Measurements from ENCODE around the gene FHL1.

FHL1 gene

GRCh38 chrX:136219893-136220292 lies 72.6 kb downstream of the FHL1 start:
- no peak overlapping the region for H4K12ac ChIP-seq (ENCODE audit: low read depth, low read length)
- WGBS (ENCODE audit: extremely low coverage, insufficient coverage, insufficient read length) = no CpG with 5 or more reads among the region's 5 CpGs
- H3K27ac ChIP-seq (ENCODE audit: low read depth, low read length) = no peak overlapping the region

GRCh38 chrX:136220540-136220939 lies 73.2 kb downstream of the FHL1 start:
- Histone ChIP-seq H3K18ac (ENCODE audit: low read length) (no peak overlapping the region), H3K27ac (ENCODE audit: low read depth, low read length) (no peak overlapping the region), H2BK120ac (ENCODE audit: insufficient read depth, low read length, poor library complexity) (no peak overlapping the region), H3K4me1 (ENCODE audit: control insufficient read depth in 1 of 2, insufficient read depth in 2 of 2, low read length in 2 of 2) (peaks cover 0 to 2% of the 10 kb centered on the region in 2 experiments), H2BK5ac (ENCODE audit: low read depth, low read length, poor library complexity) (no peak overlapping the region), H3K36me3 (ENCODE audit: control insufficient read depth in 1 of 2, insufficient read depth in 2 of 2, low read length in 2 of 2) (peaks cover 0 to 1% of the 10 kb centered on the region in 2 experiments), H3K27me3 (ENCODE audit: insufficient read depth, low read length) (no peaks in the 10 kb centered on the region), H4K12ac (ENCODE audit: low read depth, low read length) (no peak overlapping the region), H3K4me3 (ENCODE audit: low read depth, low read length) (no peak overlapping the region), H4K91ac (ENCODE audit: low read depth, low read length) (no peak overlapping the region), H3K79me1 (ENCODE audit: low read length) (no peaks in the 10 kb centered on the region), H3K9me3 (ENCODE audit: insufficient read depth, low read depth, low read length) (no peaks in the 10 kb centered on the region), H3K4me2 (ENCODE audit: low read length) (no peak overlapping the region), H3K79me2 (ENCODE audit: control insufficient read depth, insufficient read depth, low read length, poor library complexity) (no peaks in the 10 kb centered on the region), H2AK5ac (ENCODE audit: low read length) (no peak overlapping the region), H3K4ac (ENCODE audit: low read depth, low read length) (no peak overlapping the region), H3K14ac (ENCODE audit: low read length) (no peak overlapping the region), H2BK12ac (ENCODE audit: low read length) (no peak overlapping the region), H3K23ac (ENCODE audit: low read length) (no peak overlapping the region), H4K8ac (ENCODE audit: low read depth, low read length) (no peak overlapping the region), H3K9ac (ENCODE audit: low read length) (no peak overlapping the region), H2AFZ (ENCODE audit: insufficient read depth, low read length, poor library complexity) (no peak overlapping the region)
- WGBS (ENCODE audit: extremely low coverage, insufficient coverage, insufficient read length) = no CpG with 5 or more reads among the region's 4 CpGs
- DNase-seq = peak in 1 of 2 donors; percentile 33

More at GRCh38 chrX:136219893-136220292, 72.6 kb downstream of the FHL1 start:
- H2BK120ac ChIP-seq (ENCODE audit: insufficient read depth, low read length, poor library complexity) = no peak overlapping the region
- H3K18ac ChIP-seq (ENCODE audit: low read length) = no peak overlapping the region
- no peak overlapping the region for H2BK12ac ChIP-seq (ENCODE audit: low read length)
- no peak overlapping the region for H3K4me3 ChIP-seq (ENCODE audit: low read depth, low read length)
- H3K27me3 ChIP-seq (ENCODE audit: insufficient read depth, low read length) = no peaks in the 10 kb centered on the region
- no peaks in the 10 kb centered on the region for H3K79me2 ChIP-seq (ENCODE audit: control insufficient read depth, insufficient read depth, low read length, poor library complexity)
- no peak overlapping the region for H3K4me2 ChIP-seq (ENCODE audit: low read length)
- DNase-seq = peak; percentile 11 to 50
- H3K9me3 ChIP-seq (ENCODE audit: insufficient read depth, low read depth, low read length) = no peaks in the 10 kb centered on the region
- H2BK5ac ChIP-seq (ENCODE audit: low read depth, low read length, poor library complexity) = no peak overlapping the region
- no peak overlapping the region for H3K4ac ChIP-seq (ENCODE audit: low read depth, low read length)
- H4K8ac ChIP-seq (ENCODE audit: low read depth, low read length) = no peak overlapping the region
- no peak overlapping the region for H3K9ac ChIP-seq (ENCODE audit: low read length)
- H3K4me1 ChIP-seq (ENCODE audit: control insufficient read depth in 1 of 2, insufficient read depth in 2 of 2, low read length in 2 of 2) = peaks cover 3 to 6% of the 10 kb centered on the region in 2 experiments
- H3K14ac ChIP-seq (ENCODE audit: low read length) = no peak overlapping the region
- H2AFZ ChIP-seq (ENCODE audit: insufficient read depth, low read length, poor library complexity) = no peak overlapping the region
- no peak overlapping the region for H3K23ac ChIP-seq (ENCODE audit: low read length)
- no peak overlapping the region for H4K91ac ChIP-seq (ENCODE audit: low read depth, low read length)
- no peak overlapping the region for H2AK5ac ChIP-seq (ENCODE audit: low read length)
- no peaks in the 10 kb centered on the region for H3K79me1 ChIP-seq (ENCODE audit: low read length)
- H3K36me3 ChIP-seq (ENCODE audit: control insufficient read depth in 1 of 2, insufficient read depth in 2 of 2, low read length in 2 of 2) = no peaks in the 10 kb centered on the region

GRCh38 chrX:136220951-136221350 lies 73.6 kb downstream of the FHL1 start:
- H3K14ac ChIP-seq (ENCODE audit: low read length) = no peak overlapping the region
- no peak for DNase-seq
- H3K9me3 ChIP-seq (ENCODE audit: insufficient read depth, low read depth, low read length) = no peaks in the 10 kb centered on the region
- H2AFZ ChIP-seq (ENCODE audit: insufficient read depth, low read length, poor library complexity) = no peak overlapping the region
- H2BK5ac ChIP-seq (ENCODE audit: low read depth, low read length, poor library complexity) = no peak overlapping the region
- H3K18ac ChIP-seq (ENCODE audit: low read length) = no peak overlapping the region
- no peak overlapping the region for H4K12ac ChIP-seq (ENCODE audit: low read depth, low read length)
- no peak overlapping the region for H4K8ac ChIP-seq (ENCODE audit: low read depth, low read length)
- WGBS (ENCODE audit: extremely low coverage, insufficient coverage, insufficient read length) = no CpG with 5 or more reads among the region's 3 CpGs
- no peaks in the 10 kb centered on the region for H3K27me3 ChIP-seq (ENCODE audit: insufficient read depth, low read length)
- no peaks in the 10 kb centered on the region for H3K79me2 ChIP-seq (ENCODE audit: control insufficient read depth, insufficient read depth, low read length, poor library complexity)
- no peak overlapping the region for H2BK12ac ChIP-seq (ENCODE audit: low read length)
- H3K4me2 ChIP-seq (ENCODE audit: low read length) = no peak overlapping the region
- H3K4ac ChIP-seq (ENCODE audit: low read depth, low read length) = no peak overlapping the region
- H3K23ac ChIP-seq (ENCODE audit: low read length) = no peak overlapping the region
- H3K4me3 ChIP-seq (ENCODE audit: low read depth, low read length) = no peak overlapping the region
- no peak overlapping the region for H3K27ac ChIP-seq (ENCODE audit: low read depth, low read length)
- H2AK5ac ChIP-seq (ENCODE audit: low read length) = no peak overlapping the region
- no peak overlapping the region for H3K9ac ChIP-seq (ENCODE audit: low read length)
- H3K36me3 ChIP-seq (ENCODE audit: control insufficient read depth in 1 of 2, insufficient read depth in 2 of 2, low read length in 2 of 2) = peaks cover 0 to 1% of the 10 kb centered on the region in 2 experiments
- peaks cover 0 to 2% of the 10 kb centered on the region in 2 experiments for H3K4me1 ChIP-seq (ENCODE audit: control insufficient read depth in 1 of 2, insufficient read depth in 2 of 2, low read length in 2 of 2)
- no peak overlapping the region for H2BK120ac ChIP-seq (ENCODE audit: insufficient read depth, low read length, poor library complexity)
- no peaks in the 10 kb centered on the region for H3K79me1 ChIP-seq (ENCODE audit: low read length)
- no peak overlapping the region for H4K91ac ChIP-seq (ENCODE audit: low read depth, low read length)

GRCh38 chrX:136221851-136222513 lies 74.6 kb downstream of the FHL1 start:
- no peak overlapping the region for H3K23ac ChIP-seq (ENCODE audit: low read length)
- H3K14ac ChIP-seq (ENCODE audit: low read length) = no peak overlapping the region
- H3K27me3 ChIP-seq (ENCODE audit: insufficient read depth, low read length) = no peaks in the 10 kb centered on the region
- no peak overlapping the region for H3K9ac ChIP-seq (ENCODE audit: low read length)
- no peak overlapping the region for H4K91ac ChIP-seq (ENCODE audit: low read depth, low read length)
- no peaks in the 10 kb centered on the region for H3K79me2 ChIP-seq (ENCODE audit: control insufficient read depth, insufficient read depth, low read length, poor library complexity)
- no peak overlapping the region for H3K18ac ChIP-seq (ENCODE audit: low read length)
- H3K4me1 ChIP-seq (ENCODE audit: control insufficient read depth in 1 of 2, insufficient read depth in 2 of 2, low read length in 2 of 2) = peaks cover 0 to 2% of the 10 kb centered on the region in 2 experiments
- no CpG with 5 or more reads among the region's 3 CpGs for WGBS (ENCODE audit: extremely low coverage, insufficient coverage, insufficient read length)
- no peak overlapping the region for H3K4ac ChIP-seq (ENCODE audit: low read depth, low read length)
- H2AFZ ChIP-seq (ENCODE audit: insufficient read depth, low read length, poor library complexity) = no peak overlapping the region
- no peaks in the 10 kb centered on the region for H3K79me1 ChIP-seq (ENCODE audit: low read length)
- no peaks in the 10 kb centered on the region for H3K9me3 ChIP-seq (ENCODE audit: insufficient read depth, low read depth, low read length)
- no peak overlapping the region for H2BK12ac ChIP-seq (ENCODE audit: low read length)
- no peak for DNase-seq
- peaks cover 0 to 1% of the 10 kb centered on the region in 2 experiments for H3K36me3 ChIP-seq (ENCODE audit: control insufficient read depth in 1 of 2, insufficient read depth in 2 of 2, low read length in 2 of 2)
- H2BK5ac ChIP-seq (ENCODE audit: low read depth, low read length, poor library complexity) = no peak overlapping the region
- H2AK5ac ChIP-seq (ENCODE audit: low read length) = no peak overlapping the region
- H3K4me3 ChIP-seq (ENCODE audit: low read depth, low read length) = no peak overlapping the region
- no peak overlapping the region for H2BK120ac ChIP-seq (ENCODE audit: insufficient read depth, low read length, poor library complexity)
- no peak overlapping the region for H3K4me2 ChIP-seq (ENCODE audit: low read length)
- H4K8ac ChIP-seq (ENCODE audit: low read depth, low read length) = no peak overlapping the region
- H3K27ac ChIP-seq (ENCODE audit: low read depth, low read length) = no peak overlapping the region
- no peak overlapping the region for H4K12ac ChIP-seq (ENCODE audit: low read depth, low read length)

Data from trophoblast cell (in vitro differentiated cells and primary cell).